ENCODE results near the gene GDF7.

GRCh38 chr2:20646446-20646845 is 20.5 kb upstream of the GDF7 start:
- TF ChIP-seq, protein P1, sequence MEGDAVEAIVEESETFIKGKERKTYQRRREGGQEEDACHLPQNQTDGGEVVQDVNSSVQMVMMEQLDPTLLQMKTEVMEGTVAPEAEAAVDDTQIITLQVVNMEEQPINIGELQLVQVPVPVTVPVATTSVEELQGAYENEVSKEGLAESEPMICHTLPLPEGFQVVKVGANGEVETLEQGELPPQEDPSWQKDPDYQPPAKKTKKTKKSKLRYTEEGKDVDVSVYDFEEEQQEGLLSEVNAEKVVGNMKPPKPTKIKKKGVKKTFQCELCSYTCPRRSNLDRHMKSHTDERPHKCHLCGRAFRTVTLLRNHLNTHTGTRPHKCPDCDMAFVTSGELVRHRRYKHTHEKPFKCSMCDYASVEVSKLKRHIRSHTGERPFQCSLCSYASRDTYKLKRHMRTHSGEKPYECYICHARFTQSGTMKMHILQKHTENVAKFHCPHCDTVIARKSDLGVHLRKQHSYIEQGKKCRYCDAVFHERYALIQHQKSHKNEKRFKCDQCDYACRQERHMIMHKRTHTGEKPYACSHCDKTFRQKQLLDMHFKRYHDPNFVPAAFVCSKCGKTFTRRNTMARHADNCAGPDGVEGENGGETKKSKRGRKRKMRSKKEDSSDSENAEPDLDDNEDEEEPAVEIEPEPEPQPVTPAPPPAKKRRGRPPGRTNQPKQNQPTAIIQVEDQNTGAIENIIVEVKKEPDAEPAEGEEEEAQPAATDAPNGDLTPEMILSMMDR (conservative IDR thresholded peaks at IDR 0.05; ENCODE audit: low read depth, low read length) = no peak
- no peak for TF ChIP-seq POLR2A (IDR thresholded peaks at IDR 0.05; ENCODE audit: low read depth, low read length)
- TF ChIP-seq ELK1 (IDR thresholded peaks at IDR 0.05; ENCODE audit: borderline replicate concordance, low read depth, low read length) = no peak
- TF ChIP-seq RAD21 (IDR thresholded peaks at IDR 0.05; ENCODE audit: low read length) = no peak
- TF ChIP-seq MAFK (IDR thresholded peaks at IDR 0.05; ENCODE audit: low read depth, low read length) = no peak
- no peak for TF ChIP-seq MAZ (IDR thresholded peaks at IDR 0.05; ENCODE audit: borderline replicate concordance, low read depth, low read length)
- no peak for TF ChIP-seq FOS (IDR thresholded peaks at IDR 0.05; ENCODE audit: low read depth, low read length)
- TF ChIP-seq MXI1 (IDR thresholded peaks at IDR 0.05; ENCODE audit: borderline replicate concordance, low read depth, low read length) = no peak

Measured in IMR-90 (cell line).